Ovary (tissue), 3 donors: Measurements from ENCODE around the gene C1orf122.

ENCODE experiments used
- CTCF ChIP-seq, 3 donors: fragments of 450-650 bp in 2 of 3; fragments of 200-600 bp in 1 of 3; IDR thresholded peaks; one replicate each; pipeline versions ENCODE4 v1.5.1 to v1.8.0; 2016 to 2022; ENCODE audit warnings: antibody characterized with exemption in 3 of 3, mild to moderate bottlenecking in 1 of 3
- POLR2A ChIP-seq: fragments of 450-650 bp; IDR thresholded peaks from one replicate; pipeline ENCODE4 v1.6.1; 2017; ENCODE audit warnings: antibody characterized with exemption, mild to moderate bottlenecking, moderate library complexity
- donor health status: DM: no; HTN: no; CAD: no.

DNA sequence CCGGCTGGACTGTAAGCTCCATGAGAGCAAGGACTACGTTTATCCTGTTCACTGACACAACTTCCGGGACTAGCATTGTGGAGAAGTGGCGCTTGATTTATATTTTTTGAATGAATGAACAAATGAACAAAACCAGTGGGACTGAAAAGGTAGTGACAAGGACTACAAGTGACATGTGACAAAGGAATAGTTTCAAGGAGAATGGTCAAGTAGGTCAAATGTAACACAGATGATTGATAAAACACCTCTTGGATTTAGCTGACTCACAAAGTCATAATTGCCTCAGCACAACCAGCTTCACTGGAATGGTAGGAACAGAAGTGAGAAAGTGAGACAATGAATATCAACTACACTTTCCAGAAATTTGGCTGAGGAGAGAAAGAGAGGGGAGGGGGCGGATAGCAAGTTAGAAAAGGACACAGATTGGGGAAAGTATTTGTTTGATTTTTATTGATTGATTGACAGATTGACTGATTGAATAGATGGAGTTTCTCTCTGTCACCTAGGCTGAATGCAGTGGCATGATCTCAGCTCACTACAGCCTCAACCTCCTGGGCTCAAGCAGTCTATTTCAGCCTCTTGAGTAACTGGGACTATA lies 37.6 kb downstream of the C1orf122 start:
- TF ChIP-seq CTCF (IDR thresholded peaks at IDR 0.05): no peak
- no peak for TF ChIP-seq POLR2A
